HG02840 (cell line): ENCODE measurements around the gene SNAI3.

Experiments used
- ATAC-seq: cut with Tn5 transposase; IDR thresholded peaks from one replicate; pipeline ENCODE4 v1.9.1; 2021; ENCODE audit warnings: mild to moderate bottlenecking, moderate library complexity, moderate number of reproducible peaks; ENCODE audit not compliant: unreplicated experiment, low FRiP score

The SNAI3 gene

DNA sequence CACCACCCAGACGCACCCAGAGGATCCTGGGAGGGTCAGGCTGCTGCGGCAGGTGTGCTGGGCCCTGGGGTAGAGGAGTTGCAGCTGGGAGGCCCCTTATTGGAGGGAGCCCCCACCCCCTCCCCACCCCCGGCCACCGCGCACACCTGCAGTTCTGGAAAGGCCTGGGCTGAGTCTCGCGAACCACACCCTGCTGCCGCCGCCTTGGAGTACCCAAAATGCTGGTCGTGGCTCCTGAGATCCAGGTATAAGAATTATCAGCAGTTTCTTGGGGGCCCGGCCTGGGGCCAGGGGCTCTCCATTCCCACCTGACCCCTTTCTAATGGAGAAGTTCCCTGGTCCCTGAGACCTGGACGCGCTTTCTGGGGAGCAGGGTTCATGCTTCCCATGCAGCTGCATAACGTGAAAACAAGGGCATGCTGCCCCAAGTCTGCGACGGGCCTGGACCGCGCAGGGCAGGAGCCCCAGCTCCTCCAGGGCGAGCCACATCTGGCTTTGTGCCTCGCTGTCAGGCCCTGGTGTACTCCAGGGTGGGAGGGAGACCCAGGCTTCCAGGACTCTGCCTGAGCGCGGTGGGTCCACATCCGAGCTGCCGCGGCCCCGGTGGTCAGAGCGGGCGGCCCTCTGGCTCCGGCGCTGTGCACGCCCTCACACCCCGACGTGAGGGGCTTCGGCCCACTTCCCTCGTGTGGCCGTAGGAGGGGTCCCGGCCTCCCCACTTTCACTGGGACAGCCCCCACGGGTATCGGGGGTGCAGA lies 7.3 kb upstream of the SNAI3 start:
- no peak for ATAC-seq

- ATAC-seq = no peak
These were observed 6.6 kb upstream of the SNAI3 start for GRCh38 chr16:88692861-88693260.

DNA sequence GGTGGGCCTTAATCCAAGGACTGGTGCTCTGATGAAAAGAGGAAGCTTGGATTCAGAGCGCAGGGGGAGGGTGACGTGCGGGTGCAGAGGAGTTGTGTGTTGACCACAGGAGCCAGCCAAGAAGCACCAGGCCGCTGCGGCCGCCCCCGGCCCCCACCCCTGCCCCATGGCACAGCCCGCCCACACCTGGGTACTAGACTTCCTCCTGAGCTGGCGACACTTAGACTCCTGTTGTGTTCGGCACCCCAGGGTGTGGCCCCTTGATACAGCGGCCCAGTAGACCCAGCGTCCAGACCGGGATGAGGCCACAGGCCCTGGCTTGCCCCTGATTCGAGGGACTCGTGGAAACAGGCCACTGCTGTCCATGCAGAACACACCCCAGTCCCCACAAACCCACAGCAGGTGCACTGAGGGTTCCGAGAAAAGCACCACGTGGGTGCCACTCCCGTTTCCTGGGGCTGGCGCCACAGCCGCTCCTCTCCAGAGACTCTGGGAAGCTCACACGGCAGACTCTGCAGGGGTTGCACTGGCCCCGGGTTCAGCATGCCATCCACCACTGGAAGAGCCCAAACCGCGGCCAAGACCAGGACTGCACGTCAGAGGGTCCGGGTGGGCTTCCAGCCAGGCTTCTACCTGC lies 5.7 kb upstream of the SNAI3 start:
- ATAC-seq = no peak

- no peak for ATAC-seq
These were observed 5.0 kb upstream of the SNAI3 start for GRCh38 chr16:88691129-88691813.

DNA sequence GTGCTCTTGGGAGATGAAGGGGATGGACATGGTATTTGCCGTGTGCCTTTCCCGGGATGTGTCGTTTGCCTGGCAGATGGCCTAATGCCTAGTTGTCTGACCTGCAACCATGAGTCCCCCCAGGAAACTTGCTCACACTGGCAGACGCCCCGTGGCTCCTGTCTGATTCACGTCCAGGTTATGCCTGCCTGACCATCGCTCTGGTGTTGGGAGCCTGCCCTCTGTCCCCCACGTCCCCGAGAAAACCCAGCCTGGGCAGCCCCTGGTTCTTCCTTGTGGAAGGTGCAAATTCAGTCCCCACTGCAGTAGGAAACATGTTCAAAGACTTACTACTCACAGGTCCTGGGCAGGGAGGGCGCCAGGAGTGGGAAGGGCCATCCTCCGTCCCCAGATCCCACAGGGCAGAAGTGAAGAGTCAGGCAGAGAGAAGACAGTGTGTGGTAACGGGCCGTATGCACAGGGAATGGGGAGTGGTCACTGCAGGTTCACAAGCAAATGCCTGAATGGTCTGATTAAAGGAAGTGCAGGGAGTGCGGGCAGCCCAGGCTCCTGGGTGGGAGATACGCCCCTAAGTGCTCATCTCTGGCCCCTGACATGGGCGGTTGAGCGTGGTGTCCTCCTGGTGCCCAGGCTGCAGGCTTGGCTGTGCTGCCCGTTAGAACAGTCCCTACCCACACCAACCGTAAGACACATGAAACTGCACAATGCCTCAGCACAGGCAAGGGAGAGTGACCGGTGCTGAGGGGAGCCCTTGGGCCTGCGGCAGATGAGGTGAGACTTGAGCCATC lies 4.2 kb upstream of the SNAI3 start:
- ATAC-seq = no peak

DNA sequence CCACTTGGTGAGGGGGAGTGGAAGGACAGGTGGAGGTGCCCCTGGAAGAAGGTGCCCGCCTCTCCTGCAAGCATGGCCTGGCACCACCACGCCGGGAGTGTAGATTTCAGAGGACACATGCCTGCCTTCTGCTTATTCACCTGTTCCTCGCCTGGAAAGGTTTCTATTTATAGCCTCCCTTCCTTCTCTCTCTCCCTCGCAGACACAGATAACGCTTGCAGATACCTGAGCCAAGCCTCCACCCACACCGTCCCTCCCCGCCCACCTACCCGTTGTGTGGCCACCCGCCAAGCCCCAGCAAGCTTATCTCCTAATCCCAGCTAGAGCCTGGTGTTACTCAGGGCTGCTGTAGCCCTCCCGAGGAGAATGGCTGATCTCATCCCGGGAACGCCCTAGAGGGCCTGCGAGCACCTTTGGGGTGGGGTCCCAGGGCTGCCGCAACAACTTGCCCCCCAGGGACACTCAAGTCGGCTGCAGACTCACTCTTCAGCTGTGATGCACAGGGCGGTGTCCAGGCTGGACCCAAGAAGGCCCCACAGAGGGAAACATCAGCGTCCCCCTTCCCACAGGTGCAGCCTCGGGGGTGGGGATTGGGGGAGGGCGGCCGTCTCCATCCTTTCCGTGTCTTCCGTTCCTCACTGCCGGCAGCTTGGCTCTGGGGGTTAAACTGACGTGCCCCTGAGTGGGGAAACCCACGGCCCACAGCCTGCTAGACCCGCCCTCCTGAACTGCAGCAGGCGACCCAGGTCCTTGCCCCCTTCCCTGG lies 1.9 kb upstream of the SNAI3 start:
- no peak for ATAC-seq

- ATAC-seq = no peak
These were observed 1.3 kb upstream of the SNAI3 start for GRCh38 chr16:88687676-88688012.

DNA sequence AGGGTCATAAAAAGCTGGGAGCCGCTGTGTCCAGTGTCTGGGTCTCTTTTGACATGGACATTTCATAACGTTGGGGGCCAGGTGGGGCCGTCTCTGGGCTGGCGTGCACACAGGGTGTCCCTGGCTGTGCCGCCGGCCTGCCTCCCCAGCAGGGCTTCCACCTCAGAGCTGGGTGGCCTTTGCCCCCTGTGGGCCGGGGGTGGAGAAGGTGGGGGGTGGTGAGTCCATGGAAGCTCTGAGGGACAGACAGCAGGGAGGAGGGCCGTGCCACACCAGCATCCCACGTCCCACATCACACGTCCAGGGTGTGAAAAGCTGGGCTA lies 908 bp upstream of the SNAI3 start:
- ATAC-seq = no peak

GRCh38 chr16:88686062-88686438 lies 257 bp downstream of the SNAI3 start:
- no peak for ATAC-seq

DNA sequence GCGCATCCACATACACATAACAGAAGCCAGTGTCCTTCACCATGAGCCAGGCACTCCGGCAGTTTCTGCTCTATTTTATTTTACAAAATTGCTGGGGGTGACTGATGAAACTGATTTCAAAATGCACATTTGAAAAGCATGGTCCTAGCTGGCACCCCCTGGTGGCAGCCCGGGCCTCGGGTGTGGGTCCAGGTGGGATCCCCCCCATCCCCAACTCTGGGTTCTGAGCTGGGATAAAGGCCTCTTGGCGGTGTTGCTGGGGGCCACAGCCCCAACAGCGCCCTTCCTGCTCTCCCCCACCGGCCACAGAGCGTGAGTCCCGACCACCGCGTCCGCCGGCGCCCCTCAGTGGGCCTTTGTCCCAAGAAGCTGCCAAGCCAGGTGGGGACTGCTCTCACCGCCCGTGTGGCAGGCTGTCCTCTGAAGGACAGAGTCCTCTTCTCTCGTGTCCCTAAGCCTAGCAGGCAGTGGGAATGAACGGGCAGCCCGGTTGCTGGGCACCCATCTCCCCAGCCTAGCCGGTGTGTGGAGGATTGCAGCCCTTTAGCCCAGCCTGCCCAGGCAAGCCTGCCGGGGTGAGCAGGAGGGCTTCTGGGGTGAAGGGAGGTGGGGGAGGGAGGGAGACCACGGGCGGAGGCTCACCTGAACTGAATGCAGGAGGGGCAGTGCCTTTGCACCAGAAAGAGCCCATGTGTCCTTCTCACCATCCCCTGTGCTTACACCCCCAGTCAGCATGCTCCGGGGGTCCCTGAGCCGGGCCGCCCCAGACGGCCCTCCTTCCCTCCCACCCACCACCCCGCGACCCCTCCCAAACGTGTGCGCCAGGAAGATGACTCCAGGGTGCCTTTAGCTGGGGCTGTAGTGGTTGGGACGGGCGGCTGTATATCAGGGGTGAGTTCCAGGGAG lies 898 bp downstream of the SNAI3 start:
- no peak for ATAC-seq

- no peak for ATAC-seq
These were observed 1.6 kb downstream of the SNAI3 start for GRCh38 chr16:88684569-88685155.

DNA sequence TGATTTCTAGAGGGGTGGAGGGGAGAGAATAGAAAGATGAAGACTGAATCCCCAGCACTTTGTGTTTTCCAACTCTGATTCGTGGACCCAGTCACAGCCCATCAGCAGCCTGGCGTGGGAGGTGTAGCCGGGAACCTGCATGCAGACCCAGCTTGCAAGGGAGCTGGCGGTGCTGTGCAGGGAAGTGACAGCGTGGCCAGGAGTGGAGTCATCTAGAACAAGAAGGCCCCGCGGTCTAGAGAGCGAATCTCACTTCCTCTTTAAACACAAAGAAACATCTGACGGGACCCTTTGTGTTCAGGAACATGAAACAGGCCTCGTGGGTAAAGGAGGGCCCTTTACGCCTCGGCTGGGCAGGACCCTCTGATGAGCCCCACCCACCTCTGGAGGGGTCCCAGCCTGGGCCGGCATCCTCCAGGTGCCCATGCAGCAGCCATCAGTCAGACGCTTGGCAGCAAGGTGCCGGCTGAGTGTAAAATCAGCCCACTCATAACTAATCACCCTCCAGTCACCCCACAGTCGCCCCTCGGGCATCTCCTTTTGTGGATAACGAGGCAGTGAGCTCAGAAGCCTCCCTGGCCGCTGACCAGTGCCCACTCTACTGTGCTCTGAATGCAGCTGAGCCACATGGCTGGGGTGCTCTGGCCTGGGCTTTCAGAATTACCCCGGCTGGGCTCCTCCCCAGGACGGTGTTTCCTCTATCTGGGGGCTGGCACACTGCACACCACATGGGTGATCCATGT lies 4.4 kb downstream of the SNAI3 start:
- ATAC-seq = peak; percentile 67

- peak; percentile 6 for ATAC-seq
These were observed 5.1 kb downstream of the SNAI3 start for GRCh38 chr16:88681084-88681680.

DNA sequence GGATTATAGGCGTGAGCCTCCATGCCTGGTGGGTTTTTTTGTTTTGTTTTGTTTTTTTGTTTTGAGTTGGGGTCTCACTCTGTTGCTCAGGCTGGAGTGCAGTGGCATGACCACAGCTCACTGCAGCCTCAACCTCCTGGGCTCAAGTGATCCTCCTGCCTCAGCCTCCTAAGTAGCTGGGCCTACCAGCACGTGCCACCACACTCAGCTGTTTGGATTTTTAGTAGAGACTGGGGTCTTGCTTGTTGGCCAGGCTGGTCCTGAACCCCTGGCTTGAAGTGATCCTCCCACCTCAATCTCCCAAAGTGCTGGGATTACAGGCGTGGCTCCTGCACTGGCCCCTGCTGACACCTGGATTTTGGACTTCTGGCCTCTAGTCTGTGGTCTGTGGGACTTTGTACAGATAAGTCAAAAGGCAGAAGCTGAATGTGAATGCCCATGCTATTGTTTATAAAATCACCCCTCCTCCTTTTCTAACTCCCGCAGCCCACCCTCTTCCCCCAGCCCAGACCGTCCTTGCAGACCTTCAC lies 5.7 kb downstream of the SNAI3 start:
- no peak for ATAC-seq

GRCh38 chr16:88678224-88678979 lies 7.9 kb downstream of the SNAI3 start:
- ATAC-seq = no peak

DNA sequence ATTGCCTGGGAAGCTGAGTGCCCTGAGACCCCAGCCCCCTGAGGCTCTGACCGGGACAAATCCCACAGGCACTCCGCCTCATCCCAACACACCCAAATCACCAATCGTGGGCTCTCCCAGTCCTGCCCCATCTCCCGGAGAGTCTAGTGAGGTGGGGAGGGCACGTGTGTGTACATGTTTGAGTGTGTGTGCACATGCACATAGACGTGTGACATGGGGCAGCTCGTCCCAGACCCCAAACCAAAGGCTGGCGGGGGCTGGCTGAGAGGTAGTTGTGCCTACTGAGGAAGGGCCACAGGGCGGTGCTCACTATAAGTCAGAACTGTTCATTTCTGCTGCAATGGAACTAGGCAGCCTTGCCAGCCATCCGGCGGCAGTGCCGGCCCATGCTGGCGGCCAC lies 8.6 kb downstream of the SNAI3 start:
- no peak for ATAC-seq
